T1000 (cell line): ENCODE results near the gene TTLL8.
"Not testable (repeated sequence)": the region's sequence is repeated elsewhere in the genome, so short reads cannot be mapped to it uniquely, and the experiment has no call there.

ENCODE experiments used
- DNase-seq: peaks from one replicate; lab custom pipeline; 2025; ENCODE audit warnings: mixed read lengths; lab: John Stamatoyannopoulos, UW

Gene TTLL8

GRCh38 chr22:50058061-50058905, at the start of gene TTLL8:
TTLL8 (minus strand) TSS chr22:50058298.
- DNase-seq, result no peak

DNA sequence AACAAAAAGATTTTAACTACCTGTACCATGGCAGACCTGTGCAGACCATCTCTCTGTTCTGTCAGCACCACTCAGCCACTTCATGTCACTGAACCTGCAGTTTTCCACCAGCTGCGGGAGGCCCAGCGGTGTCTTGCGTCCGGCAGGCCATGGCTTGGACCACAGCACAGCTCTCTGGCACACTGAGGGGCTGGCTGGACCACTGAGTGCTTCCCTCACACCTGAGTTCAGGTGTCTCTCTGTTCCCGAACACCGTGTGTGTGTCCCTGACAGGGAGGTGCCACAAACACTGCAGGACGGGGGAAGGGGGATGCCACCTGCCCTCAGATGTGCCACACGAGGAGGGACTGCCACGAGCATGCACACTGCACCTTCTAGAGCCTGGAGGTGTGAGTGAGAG, 49.4 kb upstream of the TTLL8 start:
- no peak for DNase-seq

GRCh38 chr22:50105208-50106100, 47.4 kb upstream of the TTLL8 start:
- no peak for DNase-seq

DNA sequence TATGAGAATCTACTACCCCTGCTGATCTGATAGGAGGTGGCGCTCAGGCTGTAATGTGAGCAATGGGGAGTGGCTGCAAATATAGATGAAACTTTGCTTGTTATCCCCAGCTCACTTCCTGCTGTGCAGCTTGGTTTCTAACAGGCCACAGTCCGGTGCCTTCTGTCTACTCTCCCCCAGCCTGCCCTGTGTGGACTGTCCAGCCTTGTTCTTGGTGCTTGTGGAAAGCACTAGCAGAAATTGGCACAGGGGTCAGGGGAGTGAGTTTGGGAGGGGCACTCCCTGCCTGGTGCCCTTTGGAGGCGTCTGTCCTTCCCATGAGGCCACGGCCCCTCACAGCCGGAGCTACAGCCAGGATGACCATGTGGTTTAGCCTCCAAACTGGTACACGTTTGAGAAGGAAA, 46.0 kb upstream of the TTLL8 start:
- no peak for DNase-seq

- DNase-seq, result no peak
Measured at GRCh38 chr22:50102946-50103345, 44.8 kb upstream of the TTLL8 start.

GRCh38 chr22:50101870-50102565, 43.9 kb upstream of the TTLL8 start:
- no peak for DNase-seq

DNA sequence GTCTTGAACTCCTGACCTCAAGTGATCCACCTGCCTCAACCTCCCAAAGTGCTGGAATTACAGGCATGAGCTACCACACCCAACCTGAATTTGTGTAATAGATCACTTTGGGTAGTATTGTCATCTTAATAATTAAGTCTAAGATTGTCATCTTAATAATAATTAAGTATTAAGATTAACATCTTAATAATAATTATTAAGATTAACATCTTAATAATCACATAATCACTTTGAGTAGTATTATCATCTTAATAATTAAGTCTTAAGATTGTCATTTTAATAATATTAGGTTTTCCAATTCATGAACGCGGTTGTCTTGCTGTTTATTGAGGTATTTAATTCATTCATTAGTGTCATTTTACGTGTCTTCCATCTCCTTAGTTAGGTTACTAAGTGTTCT, 40.0 kb upstream of the TTLL8 start:
- DNase-seq, result no peak

GRCh38 chr22:50092342-50092741, 34.2 kb upstream of the TTLL8 start:
- no peak for DNase-seq

DNA sequence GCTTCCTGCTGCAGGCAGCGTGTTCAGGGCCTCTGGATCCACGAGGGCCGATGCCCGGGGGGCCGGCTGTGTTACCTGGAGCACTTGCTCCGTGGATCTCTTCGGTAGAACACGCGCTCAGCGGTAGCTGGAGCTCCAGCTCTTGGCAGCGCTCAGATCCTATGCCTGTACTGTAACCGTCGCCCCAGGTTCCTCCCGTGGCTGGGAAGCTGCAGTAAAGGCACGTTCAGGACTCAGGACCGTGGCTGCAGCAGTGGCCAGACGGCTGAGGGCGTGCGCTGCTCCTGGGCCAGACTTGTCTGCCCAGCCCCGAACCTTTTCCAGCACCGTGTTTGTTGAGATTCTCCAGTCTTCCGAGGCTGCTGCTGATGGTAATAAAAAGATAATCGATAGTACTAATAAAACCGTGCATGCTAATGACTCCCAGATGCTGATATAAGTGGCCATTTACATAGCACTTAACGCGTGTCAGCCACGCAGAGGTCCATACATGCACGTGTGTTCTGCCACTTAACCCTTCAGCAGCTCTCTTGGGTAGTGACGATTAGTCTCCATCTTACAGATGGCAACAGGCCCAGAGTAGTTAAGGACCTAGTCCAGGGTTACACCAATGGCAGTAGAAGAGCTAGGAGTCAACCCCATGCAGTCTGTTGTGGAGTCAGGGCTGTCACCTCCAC, 33.1 kb upstream of the TTLL8 start:
- no peak for DNase-seq

DNA sequence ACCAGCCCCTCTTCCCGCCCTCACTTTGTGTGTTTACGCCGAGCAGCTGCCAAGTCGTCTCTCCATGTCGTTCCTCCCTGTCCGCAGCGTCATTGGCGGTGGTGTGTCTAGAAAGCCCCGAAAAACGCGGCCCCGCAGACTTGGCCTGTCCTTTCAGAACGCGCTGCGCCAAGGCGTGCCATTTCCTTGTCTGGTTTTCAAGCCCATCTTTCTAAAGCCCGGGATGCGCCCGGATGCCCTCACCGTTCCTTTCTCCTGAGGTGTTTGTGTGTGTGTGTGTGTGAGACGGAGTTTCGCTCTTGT, 32.3 kb upstream of the TTLL8 start:
- no peak for DNase-seq

DNA sequence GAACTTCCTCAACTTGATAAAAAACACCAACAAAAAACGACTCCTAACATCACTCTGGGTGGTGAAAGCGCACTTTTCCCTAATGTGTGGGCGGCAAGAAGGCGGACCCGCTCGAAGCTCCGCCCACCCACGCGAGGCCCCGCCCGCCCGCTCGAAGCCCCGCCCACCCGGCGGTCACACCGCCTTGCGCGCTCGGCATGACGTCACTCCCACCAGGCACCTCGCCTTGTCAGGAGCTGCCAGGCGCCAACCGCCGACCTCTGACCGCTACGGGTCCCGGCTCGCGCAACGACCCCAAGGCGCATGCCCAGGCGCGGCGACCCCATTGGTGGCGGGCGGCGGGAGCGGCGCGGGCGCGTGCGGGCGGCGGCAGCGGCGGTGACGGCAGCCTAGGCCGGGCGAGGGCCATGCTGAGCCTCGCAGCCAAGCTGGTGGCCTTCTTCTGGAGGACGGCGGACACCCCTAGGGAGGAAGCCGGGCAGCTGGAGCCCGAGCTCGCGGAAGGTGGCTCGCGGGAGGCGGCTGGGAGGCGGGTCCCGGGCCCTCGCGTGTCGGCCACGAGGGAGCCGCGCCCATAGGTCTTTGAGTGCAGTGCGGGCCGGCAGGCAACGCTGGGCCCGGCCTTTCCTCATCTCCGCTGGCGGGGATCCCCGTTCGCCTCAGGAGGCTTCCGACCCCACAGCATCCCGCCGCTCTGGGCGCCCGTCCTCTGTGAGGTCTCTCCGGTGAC, 31.7 kb upstream of the TTLL8 start, which contains the start of gene MOV10L1:
MOV10L1 (plus strand) TSS at position 325 of the 730 bp plus-strand sequence; CDS start at position 408, 83 bp downstream.
- no peak for DNase-seq

GRCh38 chr22:50089231-50089630, 31.1 kb upstream of the TTLL8 start:
- no peak for DNase-seq

DNA sequence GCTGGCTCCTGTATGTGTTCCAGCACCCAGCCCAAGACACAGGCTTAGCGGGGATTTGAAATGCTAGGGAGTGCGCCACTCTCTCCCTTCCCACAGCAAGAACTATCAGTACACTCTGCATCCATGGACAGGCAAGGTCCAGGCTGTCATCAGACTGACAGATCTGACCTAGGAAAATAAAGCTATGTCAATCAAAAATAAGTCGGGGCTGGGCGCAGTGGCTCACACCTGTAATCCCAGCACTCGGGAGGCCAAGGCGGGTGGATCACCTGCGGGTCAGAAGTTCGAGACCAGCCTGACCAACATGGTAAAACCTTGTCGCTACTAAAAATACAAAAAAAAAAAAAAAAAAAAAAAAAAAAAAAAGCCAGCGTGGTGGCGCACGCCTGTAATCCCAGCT, 30.0 kb upstream of the TTLL8 start:
- DNase-seq, result no peak

DNA sequence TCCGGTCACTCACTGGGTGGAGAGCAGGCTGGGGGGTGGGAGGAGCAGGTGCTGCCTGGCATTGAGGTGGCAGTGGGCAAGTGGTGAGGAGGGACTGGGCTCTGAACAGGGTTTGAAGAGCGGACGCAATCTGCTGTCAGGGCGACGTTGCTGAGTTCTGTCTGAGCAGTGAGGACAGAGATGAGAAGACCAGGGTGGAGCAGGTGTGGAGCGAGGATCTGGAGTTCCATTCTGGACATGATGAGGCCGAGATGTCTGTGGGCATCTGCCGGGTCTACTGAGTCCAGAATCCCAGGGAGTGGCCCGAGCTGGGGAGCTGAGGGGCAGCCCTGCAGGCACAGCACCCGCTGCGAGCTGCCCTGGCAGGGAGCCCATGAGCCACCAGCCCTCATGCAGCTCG, 29.5 kb upstream of the TTLL8 start:
- DNase-seq, result no peak

- not testable (repeated sequence) for DNase-seq
Measured at GRCh38 chr22:50086975-50087374, 28.9 kb upstream of the TTLL8 start.

DNA sequence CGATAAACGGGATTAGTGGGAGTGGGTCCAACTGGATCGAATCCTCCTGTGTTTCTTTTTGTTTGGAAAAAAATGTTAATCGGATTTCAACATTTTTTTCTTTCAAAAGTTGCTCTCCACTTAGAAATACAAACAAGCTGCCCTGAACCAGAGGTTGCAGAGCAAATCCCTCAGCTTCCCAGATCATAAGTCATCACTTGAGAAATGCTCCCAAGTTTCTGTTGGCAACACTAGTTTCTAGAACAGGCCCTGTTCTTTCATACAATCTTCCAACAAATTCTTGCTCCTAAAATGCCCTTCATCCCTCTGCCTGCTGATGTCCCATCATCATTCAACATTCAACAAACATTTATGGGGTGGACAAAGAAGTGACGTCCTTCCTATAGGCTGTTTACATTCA, 28.4 kb upstream of the TTLL8 start:
- DNase-seq, result no peak

DNA sequence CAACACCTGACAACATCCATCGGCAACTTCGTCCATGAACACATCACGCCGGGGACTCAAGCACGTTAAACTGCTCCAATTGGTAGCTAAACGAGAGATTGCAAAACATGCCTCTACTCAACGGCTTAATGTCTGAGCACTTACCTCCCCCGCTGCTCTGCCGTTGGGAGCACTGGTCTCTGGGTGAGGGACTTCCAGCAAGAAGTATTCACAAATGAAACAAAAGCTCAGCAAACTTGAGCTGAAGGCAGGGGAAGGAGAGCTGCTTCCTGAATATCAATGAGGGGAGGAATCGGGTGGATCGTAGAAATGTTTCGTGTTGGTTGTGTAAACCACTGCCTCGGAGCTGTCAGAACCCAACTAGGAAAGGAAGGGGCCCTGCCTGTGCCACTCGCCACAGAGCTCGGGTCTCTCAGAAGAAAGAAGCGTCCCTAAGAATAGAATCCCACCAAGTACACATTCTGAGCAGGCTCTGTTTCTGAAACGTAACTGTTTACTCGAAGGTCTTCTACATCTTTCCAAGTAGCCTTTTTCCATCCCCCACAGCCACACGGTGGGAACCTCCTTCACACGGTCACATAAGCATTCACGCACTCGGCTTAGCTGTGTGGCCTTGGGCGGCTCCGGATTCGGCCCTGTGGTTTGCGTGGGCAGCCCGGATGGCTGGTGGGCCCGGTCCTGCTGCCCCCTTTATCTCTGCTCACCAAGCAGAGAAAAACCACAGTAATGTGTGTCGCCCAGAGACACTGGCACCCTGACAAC, 27.3 kb upstream of the TTLL8 start, which contains the start of gene MLC1:
MLC1 (minus strand) TSS at position 216 of the 762 bp plus-strand sequence. CDS start 524 bp downstream, outside the sequence.
- DNase-seq, result no peak

GRCh38 chr22:50084614-50085021, 26.5 kb upstream of the TTLL8 start:
- DNase-seq, result no peak

DNA sequence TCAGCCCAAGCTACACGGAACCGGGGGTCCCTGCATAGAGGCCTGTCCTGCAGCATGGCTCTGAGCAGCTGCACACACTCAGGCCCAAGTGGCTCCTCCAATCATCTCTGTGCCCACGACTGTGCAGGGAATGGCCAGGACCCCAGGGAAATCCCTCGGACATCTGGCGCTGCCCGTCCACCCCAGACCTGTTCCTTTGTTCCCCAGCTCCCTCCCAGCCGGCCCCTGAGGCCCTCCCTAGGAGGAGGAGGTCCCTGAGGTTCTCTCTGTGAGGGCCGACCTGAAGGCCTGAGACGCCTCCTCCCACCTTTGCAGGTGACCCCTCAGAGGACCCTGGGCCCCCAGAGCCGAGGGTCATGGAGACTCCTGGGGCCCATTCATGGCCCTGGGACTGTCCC, 26.0 kb upstream of the TTLL8 start:
- no peak for DNase-seq

DNA sequence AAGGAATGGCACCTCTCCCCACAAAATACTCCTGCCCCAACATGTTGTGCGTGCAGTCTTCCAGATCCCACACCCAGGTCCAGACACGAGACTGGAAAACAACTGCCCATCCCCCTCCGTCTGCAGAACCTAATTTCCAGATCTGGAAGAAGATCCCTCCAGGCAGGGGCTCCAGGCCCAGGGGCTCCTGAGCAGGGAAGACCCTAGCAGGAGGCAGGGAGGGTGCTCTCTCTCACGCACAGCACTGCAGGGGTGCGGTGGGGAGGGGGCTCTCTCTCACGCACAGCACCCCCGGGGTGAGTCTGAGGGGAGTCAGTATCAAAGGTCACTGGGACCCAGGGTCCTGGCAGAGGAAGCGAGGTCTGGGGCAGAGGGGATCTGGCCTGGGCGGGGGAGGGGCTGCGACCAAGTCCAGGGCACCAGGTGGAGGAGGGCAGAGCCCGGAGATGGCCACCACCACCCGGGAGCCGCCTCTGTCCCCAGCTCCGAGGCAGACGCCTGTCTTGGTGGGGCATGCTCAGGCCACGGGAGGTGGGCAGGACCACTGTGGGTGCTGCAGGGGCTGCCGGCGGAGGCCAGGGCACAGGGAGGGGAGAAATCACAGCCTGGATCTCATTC, 25.5 kb upstream of the TTLL8 start:
- DNase-seq, result no peak
